DOHH2 (cell line): ENCODE data around the gene CCDC7.

Source experiments
- CTCF ChIP-seq: fragments of 200-600 bp; sonication (generic); IDR thresholded peaks from one replicate; pipeline ENCODE4 v1.5.1; 2014; ENCODE audit warnings: antibody characterized with exemption, mild to moderate bottlenecking, low read depth, low read length; ENCODE audit not compliant: poor library complexity, severe bottlenecking
- EZH2phosphoT487 ChIP-seq: fragments of 200-600 bp; sonication (generic); IDR thresholded peaks from 2 replicates; pipeline ENCODE4 v1.6.1; 2017; ENCODE audit warnings: borderline replicate concordance, mild to moderate bottlenecking, antibody characterized with exemption, low read length, moderate library complexity, mixed read lengths

DNA sequence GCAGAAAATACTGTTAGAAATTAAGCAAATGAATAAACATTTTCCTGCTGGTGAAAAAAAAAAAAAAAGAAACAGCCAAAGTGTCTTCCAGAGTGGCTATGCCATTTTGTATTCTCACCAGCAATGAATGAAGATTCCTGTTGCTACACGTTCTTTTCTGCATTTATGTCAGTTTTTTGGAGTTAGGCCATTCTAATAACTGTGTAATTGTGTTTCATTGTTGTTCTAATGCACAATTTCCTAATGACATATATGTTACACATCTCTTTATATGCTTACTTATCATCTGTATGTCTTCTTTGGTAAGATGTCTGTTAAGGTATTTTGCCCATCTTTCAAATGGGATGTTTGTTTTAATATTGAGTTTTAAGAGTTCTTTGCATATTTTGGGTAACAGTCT is 298.4 kb downstream of the CCDC7 start:
- TF ChIP-seq CTCF, result no peak
- no peak for TF ChIP-seq EZH2phosphoT487
